ENCODE measurements around the gene BTD.
A peak's percentile ranks its signal among the peaks of the same experiment; 100 is the strongest.

The BTD gene

DNA sequence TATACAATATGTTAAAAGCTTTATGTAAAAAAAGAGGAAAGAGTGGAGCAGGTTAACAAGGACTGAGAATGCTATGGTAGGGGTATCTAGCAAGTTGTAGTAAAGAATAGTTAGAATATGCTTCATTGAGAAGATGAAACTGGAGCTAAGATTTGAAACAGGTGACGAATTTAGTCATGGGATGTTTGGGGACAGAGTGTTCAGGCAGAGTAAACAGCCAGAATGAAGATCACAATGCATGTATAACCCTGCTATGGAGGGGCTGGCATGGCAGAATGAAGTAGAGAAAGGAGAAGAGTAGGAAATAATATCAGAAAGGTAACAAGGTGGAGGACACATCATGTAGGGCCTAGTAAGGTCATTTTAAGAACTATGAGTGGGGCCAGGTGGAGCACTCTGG is 72.0 kb downstream of the BTD start:
- DNase-seq, result no peak

DNA sequence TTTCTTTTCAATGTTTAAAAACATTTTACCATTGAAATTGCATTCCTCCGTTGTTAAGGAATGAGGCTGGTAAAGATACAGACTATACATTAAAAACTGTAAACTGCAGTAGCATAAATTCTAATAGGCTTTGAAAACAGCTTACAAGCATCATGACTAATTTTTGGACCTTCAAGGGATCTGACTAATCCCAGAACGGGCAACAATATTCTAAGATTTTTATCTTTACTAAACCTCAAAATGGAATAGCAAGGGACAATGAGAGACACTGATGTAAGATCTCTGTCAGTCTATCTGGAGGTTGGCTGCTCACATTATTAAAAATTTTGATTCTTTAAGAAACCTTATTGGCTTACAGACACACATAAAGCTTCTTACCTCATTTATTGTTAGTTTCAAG is 74.7 kb downstream of the BTD start:
- peak; percentile 16 for DNase-seq

DNA sequence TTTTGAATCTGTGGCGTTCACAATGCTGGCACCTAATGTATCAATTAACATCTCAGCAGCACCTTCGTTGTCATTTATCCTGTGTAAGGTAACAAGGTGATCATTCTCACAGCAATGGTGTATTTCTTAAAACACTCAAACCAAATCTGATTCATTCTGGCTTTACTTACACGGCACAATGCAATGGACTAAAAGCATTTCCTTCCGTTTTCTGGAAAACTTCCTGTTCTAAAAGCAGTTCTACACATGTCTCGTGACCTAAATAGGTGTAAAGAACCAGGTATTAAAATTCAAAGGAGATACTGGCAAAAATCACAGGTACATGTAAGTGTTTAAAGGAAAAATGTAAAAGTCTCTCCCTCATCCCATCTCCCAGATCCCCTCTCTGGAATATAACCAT is 77.8 kb downstream of the BTD start:
- DNase-seq, result no peak

DNA sequence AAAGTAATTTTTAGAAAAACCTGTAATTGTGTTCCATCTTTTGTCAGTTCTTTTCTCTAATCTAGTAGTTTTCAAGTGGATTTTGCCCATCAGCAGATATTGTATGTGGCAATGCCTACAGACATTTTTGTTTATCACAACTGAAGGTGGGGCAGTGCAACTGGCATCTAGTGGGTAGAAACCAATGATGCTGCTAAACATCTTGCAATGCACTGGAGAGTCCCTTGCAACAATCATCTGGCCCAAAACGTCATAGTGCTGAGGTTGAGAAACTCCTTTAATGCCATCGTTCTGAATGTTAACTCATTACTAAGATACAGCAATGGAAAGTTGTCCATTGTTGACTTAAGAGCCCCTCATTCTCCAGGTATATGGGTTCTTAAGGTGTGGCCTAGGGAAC is 80.1 kb downstream of the BTD start:
- DNase-seq, result no peak

DNA sequence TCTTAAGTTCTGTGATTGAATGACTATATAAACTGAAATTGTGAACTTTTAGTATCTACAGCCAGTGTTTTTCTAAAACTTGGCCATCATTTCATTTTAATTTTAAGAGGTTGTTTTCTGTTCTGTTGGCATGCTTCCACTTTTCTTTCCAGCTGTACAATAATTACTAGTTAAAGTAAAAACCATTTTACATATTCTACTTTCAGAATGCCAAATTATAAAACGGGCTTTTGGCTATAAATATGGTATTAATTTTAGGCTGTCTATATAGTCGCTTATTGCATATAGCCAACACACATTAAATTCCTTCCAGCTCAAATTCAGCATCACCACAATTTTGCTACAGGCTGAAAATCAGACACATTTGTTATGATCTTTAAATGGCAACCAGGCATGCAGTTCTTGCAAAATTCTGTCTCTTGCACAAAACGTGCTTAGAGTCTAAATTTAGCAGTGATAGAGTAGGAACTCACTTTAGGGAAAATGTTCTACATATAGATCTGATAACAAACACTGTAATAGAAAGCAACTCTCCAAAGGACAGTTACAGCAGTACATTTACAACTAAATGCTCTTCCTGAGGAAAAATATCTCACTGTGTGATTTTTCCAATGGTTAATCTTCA is 81.1 kb downstream of the BTD start:
- peak; percentile 25 for DNase-seq

DNA sequence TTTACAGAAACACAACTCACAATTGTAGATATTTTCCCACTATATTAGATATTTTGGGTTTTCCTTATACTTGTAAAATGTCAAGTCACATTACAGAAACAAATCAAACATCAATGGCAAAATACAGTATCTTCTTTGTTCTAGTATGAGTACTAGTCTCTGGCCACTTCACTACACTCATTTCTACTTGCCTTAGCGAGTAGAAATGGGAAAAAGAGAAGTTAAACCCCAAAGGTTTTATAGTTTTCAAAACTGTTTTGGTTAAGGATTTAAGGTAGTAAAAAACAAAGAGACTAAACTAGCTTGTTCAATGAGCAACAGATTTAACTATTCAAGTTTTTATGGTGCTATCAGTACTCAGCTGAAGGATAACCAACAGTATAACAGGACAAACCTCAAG is 81.7 kb downstream of the BTD start:
- DNase-seq, result no peak

DNA sequence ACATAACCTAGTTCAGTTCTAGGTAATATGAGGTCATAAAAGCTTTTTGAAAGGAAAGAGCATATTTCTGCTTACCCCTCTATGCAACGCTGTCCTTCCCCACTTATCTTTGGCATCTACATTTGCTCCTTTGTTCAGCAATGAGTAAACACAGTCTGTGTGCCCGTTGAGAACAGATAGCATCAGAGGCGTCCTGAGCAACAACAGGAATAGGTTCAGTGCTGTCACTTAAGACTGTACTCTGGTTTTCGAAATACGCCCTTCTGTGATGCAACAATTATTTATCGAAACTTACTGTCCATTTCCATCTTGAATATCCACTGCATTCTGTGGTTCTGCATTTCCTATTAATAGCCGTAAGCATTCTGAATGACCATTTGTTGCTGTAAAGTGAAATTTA is 84.4 kb downstream of the BTD start:
- no peak for DNase-seq

DNA sequence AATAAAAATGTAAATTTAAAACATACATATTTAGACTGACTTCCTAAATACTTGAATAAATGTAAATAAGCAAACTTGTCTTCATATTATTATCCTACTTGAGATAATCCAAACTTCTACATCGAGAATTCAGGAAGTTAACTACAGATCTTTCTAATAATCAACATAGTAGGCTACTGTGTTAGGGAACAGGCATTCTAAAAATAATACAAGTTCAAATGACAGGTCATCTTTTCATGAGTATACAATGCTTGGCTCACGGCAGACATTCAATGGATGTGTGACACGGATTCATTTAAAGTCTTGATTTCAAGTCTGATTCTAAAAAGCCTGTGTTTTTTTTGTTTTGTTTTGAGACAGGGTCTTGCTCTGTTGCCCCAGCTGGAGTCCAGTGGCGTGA is 88.7 kb downstream of the BTD start:
- no peak for DNase-seq

DNA sequence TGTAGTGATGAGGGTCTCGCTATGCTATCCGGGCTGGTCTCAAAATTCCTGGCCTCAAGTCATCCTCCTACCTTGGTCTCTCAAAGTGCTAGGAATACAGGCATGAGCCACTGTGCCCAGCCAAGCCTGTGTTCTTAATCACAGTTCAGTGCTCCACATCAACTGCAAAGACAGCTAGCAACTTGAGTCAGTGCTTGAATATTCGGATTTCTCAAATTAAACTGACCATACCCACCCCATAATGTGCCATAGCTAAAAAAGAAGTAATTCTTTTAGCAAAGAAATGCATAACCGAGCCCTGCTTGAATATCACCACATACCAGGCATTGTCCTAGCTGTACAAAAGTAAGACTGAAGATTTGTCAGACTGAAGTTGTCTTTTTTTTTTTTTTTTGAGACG is 89.2 kb downstream of the BTD start:
- no peak for DNase-seq

DNA sequence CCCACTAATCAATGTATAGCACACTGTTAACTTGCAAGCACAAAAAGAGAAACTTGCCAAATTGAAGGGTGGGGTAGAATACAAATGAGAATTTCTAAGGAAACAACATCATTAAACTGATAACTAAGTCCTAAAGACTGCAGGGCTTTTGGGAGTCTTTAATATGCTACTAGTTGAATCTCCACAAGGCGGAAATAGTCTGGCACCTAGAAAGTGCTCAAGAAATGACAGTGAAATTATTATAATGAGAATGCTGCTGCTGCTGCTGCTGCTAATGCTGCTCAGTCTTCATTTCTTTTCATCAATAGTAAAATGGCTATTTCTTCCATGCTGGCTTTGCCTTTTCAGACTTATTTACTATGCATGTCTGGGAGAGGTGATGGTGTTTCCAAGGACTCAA is 91.8 kb downstream of the BTD start:
- DNase-seq, result no peak

DNA sequence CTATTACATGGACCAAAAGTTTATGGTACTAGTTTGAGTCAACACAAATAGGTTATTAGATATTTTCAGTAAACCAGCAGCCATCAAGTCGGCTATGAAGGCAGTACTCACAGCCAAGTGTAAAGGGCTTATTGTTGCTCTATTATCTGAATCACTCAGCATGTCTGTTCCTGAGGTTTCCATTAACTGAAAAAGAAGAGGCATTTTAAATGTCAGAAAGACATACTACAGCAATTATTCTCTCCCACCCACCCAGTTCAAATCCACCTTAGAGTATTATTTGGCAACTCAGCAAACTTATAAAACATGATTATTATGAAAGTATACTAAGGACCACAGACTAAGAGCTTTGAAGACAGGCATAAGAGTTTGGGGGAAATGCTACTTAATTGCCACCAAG is 93.1 kb downstream of the BTD start:
- no peak for DNase-seq

Measured in HCEC 1CT (cell line).